Measurements from ENCODE around the gene SLC29A2. TPM values are rescaled to one million over a fixed set of nuclear protein-coding genes. Genes with fewer than 3 reads are reported as not detected.

Gene SLC29A2
- total and polyA plus RNA-seq, 4 donors, result 1.2 to 3.3 (median 1.5) TPM

- H3K9me3 ChIP-seq (ENCODE audit: control insufficient read depth in 4 of 4, low read length in 3 of 4), result no peaks in the 10 kb centered on the region
- no peak for DNase-seq (ENCODE audit: low spot score)
- H3K36me3 ChIP-seq (ENCODE audit: control insufficient read depth in 4 of 4, insufficient read depth in 3 of 4, low read depth in 1 of 4, low read length in 3 of 4), result peaks cover 0 to 10% (median 4%) of the 10 kb centered on the region in 4 donors
These were observed 8.9 kb downstream of the SLC29A2 start for GRCh38 chr11:66362481-66363147.

GRCh38 chr11:66361502-66361941 is 10.0 kb downstream of the SLC29A2 start:
- Histone ChIP-seq H3K4me3 (ENCODE audit: low read depth in 1 of 3, low read length in 3 of 3) (no peak overlapping the region), H3K36me3 (ENCODE audit: control insufficient read depth in 4 of 4, insufficient read depth in 3 of 4, low read depth in 1 of 4, low read length in 3 of 4) (peaks cover 0 to 10% (median 4%) of the 10 kb centered on the region in 4 donors), H3K27me3 (ENCODE audit: control insufficient read depth in 4 of 4, insufficient read depth in 4 of 4, low read length in 3 of 4) (no peaks in the 10 kb centered on the region), H3K9me3 (ENCODE audit: control insufficient read depth in 4 of 4, low read length in 3 of 4) (no peaks in the 10 kb centered on the region), H3K27ac (ENCODE audit: low read depth in 1 of 2, low read length in 2 of 2) (no peak overlapping the region), H3K9ac (ENCODE audit: low read depth in 1 of 2, low read length in 2 of 2) (no peak overlapping the region), H3K4me1 (ENCODE audit: control insufficient read depth in 4 of 4, insufficient read depth in 4 of 4, low read length in 3 of 4) (no peaks in the 10 kb centered on the region)
- no peak for DNase-seq (ENCODE audit: low spot score)
- TF ChIP-seq ZBTB33 (IDR thresholded peaks at IDR 0.05) (no peak), REST (IDR thresholded peaks at IDR 0.05) (no peak), EGR1 (IDR thresholded peaks at IDR 0.05; ENCODE audit: low read depth in 2 of 2) (no peak), JUND (IDR thresholded peaks at IDR 0.05) (no peak), TAF1 (conservative IDR thresholded peaks at IDR 0.05) (no peak), GABPA (IDR thresholded peaks at IDR 0.05 in 1 of 2, conservative IDR thresholded peaks at IDR 0.05 in 1 of 2) (no peak), YY1 (IDR thresholded peaks at IDR 0.05) (no peak)
- 88% methylated on average over 6 of the region's 6 CpGs for WGBS

More at GRCh38 chr11:66362481-66363147, 8.9 kb downstream of the SLC29A2 start:
- Histone ChIP-seq H3K9ac (ENCODE audit: low read depth in 1 of 2, low read length in 2 of 2) (no peak overlapping the region), H3K4me1 (ENCODE audit: control insufficient read depth in 4 of 4, insufficient read depth in 4 of 4, low read length in 3 of 4) (no peaks in the 10 kb centered on the region), H3K27me3 (ENCODE audit: control insufficient read depth in 4 of 4, insufficient read depth in 4 of 4, low read length in 3 of 4) (no peaks in the 10 kb centered on the region), H3K27ac (ENCODE audit: low read depth in 1 of 2, low read length in 2 of 2) (no peak overlapping the region), H3K4me3 (ENCODE audit: low read depth in 1 of 3, low read length in 3 of 3) (no peak overlapping the region)
- WGBS, result 85% methylated on average over 9 of the region's 9 CpGs
- no peak for TF ChIP-seq RXRA (IDR thresholded peaks at IDR 0.05)
- TF ChIP-seq HNF4A (conservative IDR thresholded peaks at IDR 0.05), result no peak
- TF ChIP-seq EGR1 (IDR thresholded peaks at IDR 0.05; ENCODE audit: low read depth in 2 of 2), result no peak
- no peak for TF ChIP-seq GABPA (IDR thresholded peaks at IDR 0.05 in 1 of 2, conservative IDR thresholded peaks at IDR 0.05 in 1 of 2)
- TF ChIP-seq CTCF (IDR thresholded peaks at IDR 0.05; ENCODE audit: low read depth, low read length, missing input control), result no peak
- TF ChIP-seq FOXA1 (IDR thresholded peaks at IDR 0.05), result no peak
- no peak for TF ChIP-seq SP1 (IDR thresholded peaks at IDR 0.05)
- TF ChIP-seq HNF4G (IDR thresholded peaks at IDR 0.05), result no peak
- TF ChIP-seq YY1 (IDR thresholded peaks at IDR 0.05), result no peak
- no peak for TF ChIP-seq NR2F2 (IDR thresholded peaks at IDR 0.05)
- no peak for TF ChIP-seq FOXA2 (IDR thresholded peaks at IDR 0.05)
- no peak for TF ChIP-seq RAD21 (IDR thresholded peaks at IDR 0.05)

Measured in liver (tissue), 9 donors.